ENCODE results near the gene INSIG1. TPM values are rescaled to one million over a fixed set of nuclear protein-coding genes. Genes with fewer than 3 reads are reported as not detected.

INSIG1 gene
- total RNA-seq, 1 experiment from 2014 or later = 32.3 TPM

DNA sequence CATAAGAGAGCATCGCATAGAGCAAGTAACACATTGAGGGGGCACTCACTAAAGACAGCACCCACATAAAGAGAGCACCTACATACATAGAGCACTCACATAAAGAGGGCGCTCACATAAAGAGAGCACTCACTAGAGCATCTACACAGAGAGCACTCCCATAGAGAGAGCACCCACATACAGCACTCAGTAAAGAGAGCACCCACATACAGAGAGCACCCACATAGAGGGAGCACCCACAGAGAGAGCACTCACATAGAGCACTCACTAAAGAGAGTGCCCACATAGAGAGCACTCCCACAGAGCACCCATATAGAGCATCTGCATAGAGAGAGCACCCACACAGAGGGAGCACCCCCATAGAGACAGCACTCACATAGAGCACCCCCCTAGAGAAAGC lies 47.8 kb downstream of the INSIG1 start:
- H3K27ac Mint-ChIP-seq = no peak overlapping the region
- no peaks in the 10 kb centered on the region for H3K4me1 Mint-ChIP-seq
- H3K9me3 Mint-ChIP-seq = peaks cover 7% of the 10 kb centered on the region; the same call in 1 of the 2 replicates
- TF ChIP-seq TP53 (CRISPR knock-in tag; IDR thresholded peaks at IDR 0.05) = no peak
- TF ChIP-seq ZNF416 (CRISPR knock-in tag; IDR thresholded peaks at IDR 0.05) = no peak
- TF ChIP-seq GTF2I (CRISPR knock-in tag; conservative IDR thresholded peaks at IDR 0.05) = no peak
- no peak for TF ChIP-seq HMGA2 (CRISPR knock-in tag; IDR thresholded peaks at IDR 0.05)
- no peak for TF ChIP-seq ESRRA (CRISPR knock-in tag; IDR thresholded peaks at IDR 0.05; ENCODE audit: borderline replicate concordance)
- TF ChIP-seq, protein P1, sequence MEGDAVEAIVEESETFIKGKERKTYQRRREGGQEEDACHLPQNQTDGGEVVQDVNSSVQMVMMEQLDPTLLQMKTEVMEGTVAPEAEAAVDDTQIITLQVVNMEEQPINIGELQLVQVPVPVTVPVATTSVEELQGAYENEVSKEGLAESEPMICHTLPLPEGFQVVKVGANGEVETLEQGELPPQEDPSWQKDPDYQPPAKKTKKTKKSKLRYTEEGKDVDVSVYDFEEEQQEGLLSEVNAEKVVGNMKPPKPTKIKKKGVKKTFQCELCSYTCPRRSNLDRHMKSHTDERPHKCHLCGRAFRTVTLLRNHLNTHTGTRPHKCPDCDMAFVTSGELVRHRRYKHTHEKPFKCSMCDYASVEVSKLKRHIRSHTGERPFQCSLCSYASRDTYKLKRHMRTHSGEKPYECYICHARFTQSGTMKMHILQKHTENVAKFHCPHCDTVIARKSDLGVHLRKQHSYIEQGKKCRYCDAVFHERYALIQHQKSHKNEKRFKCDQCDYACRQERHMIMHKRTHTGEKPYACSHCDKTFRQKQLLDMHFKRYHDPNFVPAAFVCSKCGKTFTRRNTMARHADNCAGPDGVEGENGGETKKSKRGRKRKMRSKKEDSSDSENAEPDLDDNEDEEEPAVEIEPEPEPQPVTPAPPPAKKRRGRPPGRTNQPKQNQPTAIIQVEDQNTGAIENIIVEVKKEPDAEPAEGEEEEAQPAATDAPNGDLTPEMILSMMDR (IDR thresholded peaks at IDR 0.05) = no peak
- no peak for TF ChIP-seq NR3C1 (CRISPR knock-in tag; conservative IDR thresholded peaks at IDR 0.05; ENCODE audit: low read depth)
- TF ChIP-seq, protein P2, sequence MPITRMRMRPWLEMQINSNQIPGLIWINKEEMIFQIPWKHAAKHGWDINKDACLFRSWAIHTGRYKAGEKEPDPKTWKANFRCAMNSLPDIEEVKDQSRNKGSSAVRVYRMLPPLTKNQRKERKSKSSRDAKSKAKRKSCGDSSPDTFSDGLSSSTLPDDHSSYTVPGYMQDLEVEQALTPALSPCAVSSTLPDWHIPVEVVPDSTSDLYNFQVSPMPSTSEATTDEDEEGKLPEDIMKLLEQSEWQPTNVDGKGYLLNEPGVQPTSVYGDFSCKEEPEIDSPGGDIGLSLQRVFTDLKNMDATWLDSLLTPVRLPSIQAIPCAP (CRISPR knock-in tag; IDR thresholded peaks at IDR 0.05) = no peak
- no peak for TF ChIP-seq FOXP1 (CRISPR knock-in tag; IDR thresholded peaks at IDR 0.05; ENCODE audit: borderline replicate concordance)
- TF ChIP-seq, protein P3, sequence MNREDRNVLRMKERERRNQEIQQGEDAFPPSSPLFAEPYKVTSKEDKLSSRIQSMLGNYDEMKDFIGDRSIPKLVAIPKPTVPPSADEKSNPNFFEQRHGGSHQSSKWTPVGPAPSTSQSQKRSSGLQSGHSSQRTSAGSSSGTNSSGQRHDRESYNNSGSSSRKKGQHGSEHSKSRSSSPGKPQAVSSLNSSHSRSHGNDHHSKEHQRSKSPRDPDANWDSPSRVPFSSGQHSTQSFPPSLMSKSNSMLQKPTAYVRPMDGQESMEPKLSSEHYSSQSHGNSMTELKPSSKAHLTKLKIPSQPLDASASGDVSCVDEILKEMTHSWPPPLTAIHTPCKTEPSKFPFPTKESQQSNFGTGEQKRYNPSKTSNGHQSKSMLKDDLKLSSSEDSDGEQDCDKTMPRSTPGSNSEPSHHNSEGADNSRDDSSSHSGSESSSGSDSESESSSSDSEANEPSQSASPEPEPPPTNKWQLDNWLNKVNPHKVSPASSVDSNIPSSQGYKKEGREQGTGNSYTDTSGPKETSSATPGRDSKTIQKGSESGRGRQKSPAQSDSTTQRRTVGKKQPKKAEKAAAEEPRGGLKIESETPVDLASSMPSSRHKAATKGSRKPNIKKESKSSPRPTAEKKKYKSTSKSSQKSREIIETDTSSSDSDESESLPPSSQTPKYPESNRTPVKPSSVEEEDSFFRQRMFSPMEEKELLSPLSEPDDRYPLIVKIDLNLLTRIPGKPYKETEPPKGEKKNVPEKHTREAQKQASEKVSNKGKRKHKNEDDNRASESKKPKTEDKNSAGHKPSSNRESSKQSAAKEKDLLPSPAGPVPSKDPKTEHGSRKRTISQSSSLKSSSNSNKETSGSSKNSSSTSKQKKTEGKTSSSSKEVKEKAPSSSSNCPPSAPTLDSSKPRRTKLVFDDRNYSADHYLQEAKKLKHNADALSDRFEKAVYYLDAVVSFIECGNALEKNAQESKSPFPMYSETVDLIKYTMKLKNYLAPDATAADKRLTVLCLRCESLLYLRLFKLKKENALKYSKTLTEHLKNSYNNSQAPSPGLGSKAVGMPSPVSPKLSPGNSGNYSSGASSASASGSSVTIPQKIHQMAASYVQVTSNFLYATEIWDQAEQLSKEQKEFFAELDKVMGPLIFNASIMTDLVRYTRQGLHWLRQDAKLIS (CRISPR knock-in tag; IDR thresholded peaks at IDR 0.05; ENCODE audit: borderline replicate concordance) = no peak
- no peak for TF ChIP-seq ZNF263 (CRISPR knock-in tag; IDR thresholded peaks at IDR 0.05; ENCODE audit: low read depth)
- TF ChIP-seq, protein P4, sequence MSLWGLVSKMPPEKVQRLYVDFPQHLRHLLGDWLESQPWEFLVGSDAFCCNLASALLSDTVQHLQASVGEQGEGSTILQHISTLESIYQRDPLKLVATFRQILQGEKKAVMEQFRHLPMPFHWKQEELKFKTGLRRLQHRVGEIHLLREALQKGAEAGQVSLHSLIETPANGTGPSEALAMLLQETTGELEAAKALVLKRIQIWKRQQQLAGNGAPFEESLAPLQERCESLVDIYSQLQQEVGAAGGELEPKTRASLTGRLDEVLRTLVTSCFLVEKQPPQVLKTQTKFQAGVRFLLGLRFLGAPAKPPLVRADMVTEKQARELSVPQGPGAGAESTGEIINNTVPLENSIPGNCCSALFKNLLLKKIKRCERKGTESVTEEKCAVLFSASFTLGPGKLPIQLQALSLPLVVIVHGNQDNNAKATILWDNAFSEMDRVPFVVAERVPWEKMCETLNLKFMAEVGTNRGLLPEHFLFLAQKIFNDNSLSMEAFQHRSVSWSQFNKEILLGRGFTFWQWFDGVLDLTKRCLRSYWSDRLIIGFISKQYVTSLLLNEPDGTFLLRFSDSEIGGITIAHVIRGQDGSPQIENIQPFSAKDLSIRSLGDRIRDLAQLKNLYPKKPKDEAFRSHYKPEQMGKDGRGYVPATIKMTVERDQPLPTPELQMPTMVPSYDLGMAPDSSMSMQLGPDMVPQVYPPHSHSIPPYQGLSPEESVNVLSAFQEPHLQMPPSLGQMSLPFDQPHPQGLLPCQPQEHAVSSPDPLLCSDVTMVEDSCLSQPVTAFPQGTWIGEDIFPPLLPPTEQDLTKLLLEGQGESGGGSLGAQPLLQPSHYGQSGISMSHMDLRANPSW (CRISPR knock-in tag; conservative IDR thresholded peaks at IDR 0.05; ENCODE audit: low read depth) = no peak
- TF ChIP-seq ATF1 (CRISPR knock-in tag; IDR thresholded peaks at IDR 0.05) = no peak
- TF ChIP-seq, protein P5, sequence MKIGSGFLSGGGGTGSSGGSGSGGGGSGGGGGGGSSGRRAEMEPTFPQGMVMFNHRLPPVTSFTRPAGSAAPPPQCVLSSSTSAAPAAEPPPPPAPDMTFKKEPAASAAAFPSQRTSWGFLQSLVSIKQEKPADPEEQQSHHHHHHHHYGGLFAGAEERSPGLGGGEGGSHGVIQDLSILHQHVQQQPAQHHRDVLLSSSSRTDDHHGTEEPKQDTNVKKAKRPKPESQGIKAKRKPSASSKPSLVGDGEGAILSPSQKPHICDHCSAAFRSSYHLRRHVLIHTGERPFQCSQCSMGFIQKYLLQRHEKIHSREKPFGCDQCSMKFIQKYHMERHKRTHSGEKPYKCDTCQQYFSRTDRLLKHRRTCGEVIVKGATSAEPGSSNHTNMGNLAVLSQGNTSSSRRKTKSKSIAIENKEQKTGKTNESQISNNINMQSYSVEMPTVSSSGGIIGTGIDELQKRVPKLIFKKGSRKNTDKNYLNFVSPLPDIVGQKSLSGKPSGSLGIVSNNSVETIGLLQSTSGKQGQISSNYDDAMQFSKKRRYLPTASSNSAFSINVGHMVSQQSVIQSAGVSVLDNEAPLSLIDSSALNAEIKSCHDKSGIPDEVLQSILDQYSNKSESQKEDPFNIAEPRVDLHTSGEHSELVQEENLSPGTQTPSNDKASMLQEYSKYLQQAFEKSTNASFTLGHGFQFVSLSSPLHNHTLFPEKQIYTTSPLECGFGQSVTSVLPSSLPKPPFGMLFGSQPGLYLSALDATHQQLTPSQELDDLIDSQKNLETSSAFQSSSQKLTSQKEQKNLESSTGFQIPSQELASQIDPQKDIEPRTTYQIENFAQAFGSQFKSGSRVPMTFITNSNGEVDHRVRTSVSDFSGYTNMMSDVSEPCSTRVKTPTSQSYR (CRISPR knock-in tag; IDR thresholded peaks at IDR 0.05) = no peak
- TF ChIP-seq, protein P6, sequence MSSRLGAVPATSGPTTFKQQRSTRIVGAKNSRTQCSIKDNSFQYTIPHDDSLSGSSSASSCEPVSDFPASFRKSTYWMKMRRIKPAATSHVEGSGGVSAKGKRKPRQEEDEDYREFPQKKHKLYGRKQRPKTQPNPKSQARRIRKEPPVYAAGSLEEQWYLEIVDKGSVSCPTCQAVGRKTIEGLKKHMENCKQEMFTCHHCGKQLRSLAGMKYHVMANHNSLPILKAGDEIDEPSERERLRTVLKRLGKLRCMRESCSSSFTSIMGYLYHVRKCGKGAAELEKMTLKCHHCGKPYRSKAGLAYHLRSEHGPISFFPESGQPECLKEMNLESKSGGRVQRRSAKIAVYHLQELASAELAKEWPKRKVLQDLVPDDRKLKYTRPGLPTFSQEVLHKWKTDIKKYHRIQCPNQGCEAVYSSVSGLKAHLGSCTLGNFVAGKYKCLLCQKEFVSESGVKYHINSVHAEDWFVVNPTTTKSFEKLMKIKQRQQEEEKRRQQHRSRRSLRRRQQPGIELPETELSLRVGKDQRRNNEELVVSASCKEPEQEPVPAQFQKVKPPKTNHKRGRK (CRISPR knock-in tag; IDR thresholded peaks at IDR 0.05; ENCODE audit: borderline replicate concordance) = no peak
- TF ChIP-seq JAZF1 (CRISPR knock-in tag; IDR thresholded peaks at IDR 0.05) = no peak
- H3K27me3 Mint-ChIP-seq (ENCODE audit: low read depth) = peaks cover 11% of the 10 kb centered on the region
- no peaks in the 10 kb centered on the region for H3K36me3 Mint-ChIP-seq
- ATAC-seq = no peak
- H3K4me3 Mint-ChIP-seq = peak overlapping the region; percentile 60
- no peak for DNase-seq (ENCODE audit: low spot score)
- ChIA-PET POLR2A (no interaction called here), CTCF (interaction anchor here (0.5 to 2.1 kb wide), 42 partner anchors 8 to 431 kb away, joined by 3 to 30 read pairs (median 4); partner anchors contain the start of genes HTR5A, INSIG1 and PAXIP1)

All from WTC11 (cell line).